MCF 10A (cell line): ENCODE data around the gene NT5C3B. TPM values are rescaled to one million over a fixed set of nuclear protein-coding genes. Genes with fewer than 3 reads are reported as not detected.
"Not testable (repeated sequence)": the region's sequence is repeated elsewhere in the genome, so short reads cannot be mapped to it uniquely, and the experiment has no call there.

Source experiments
- BruUV-seq: library from RNA; stranded (reverse); fragments of 400-500 nt; replicated peaks from 2 replicates; lab custom pipeline; 2021; lab: Mats Ljungman, UMichigan
- CTCF ChIA-PET: fragments of 300-600 bp; sonication (Branson Sonifier 250); formaldehyde crosslinking; extraction: SDS; loops from one replicate; lab custom pipeline; 2021; ENCODE audit warnings: antibody characterized with exemption, inconsistent platforms; lab: Yijun Ruan, JAX
- POLR2A ChIA-PET: fragments of 300-600, 350-650 bp; sonication (Branson Sonifier 250); formaldehyde crosslinking; extraction: SDS; loops from one replicate; lab custom pipeline; 2020; ENCODE audit warnings: antibody characterized with exemption, inconsistent platforms; lab: Yijun Ruan, JAX
- DNase-seq: peaks from one replicate; pipeline ENCODE4 v3.0.0-alpha.2; 2018; ENCODE audit not compliant: unreplicated experiment
- H3K27ac Mint-ChIP-seq: one replicate; pipeline ENCODE4 v1.8.0; 2022; ENCODE audit warnings: mild to moderate bottlenecking, low read depth, mixed read lengths; ENCODE audit not compliant: unreplicated experiment
- H3K27me3 Mint-ChIP-seq: one replicate; pipeline ENCODE4 v1.8.0; 2022; ENCODE audit warnings: mixed read lengths; ENCODE audit not compliant: insufficient read depth, unreplicated experiment
- H3K36me3 Mint-ChIP-seq: one replicate; pipeline ENCODE4 v1.8.0; 2022; ENCODE audit warnings: mild to moderate bottlenecking, moderate library complexity, mixed read lengths; ENCODE audit not compliant: insufficient read depth, unreplicated experiment
- H3K4me1 Mint-ChIP-seq: one replicate; pipeline ENCODE4 v1.8.0; 2022; ENCODE audit warnings: mixed read lengths; ENCODE audit not compliant: insufficient read depth, unreplicated experiment
- H3K4me3 Mint-ChIP-seq: one replicate; pipeline ENCODE4 v1.8.0; 2022; ENCODE audit warnings: mild to moderate bottlenecking, moderate library complexity, mixed read lengths; ENCODE audit not compliant: unreplicated experiment
- H3K9me3 Mint-ChIP-seq: one replicate; pipeline ENCODE4 v1.8.0; 2022; ENCODE audit warnings: mixed read lengths; ENCODE audit not compliant: unreplicated experiment
- intact Hi-C: fragments of 100-400 bp; cut with micrococcal nuclease; formaldehyde crosslinking; loops from 2 replicates; pipeline ENCODE4 v1.14.1; 2022
- total RNA-seq: library from RNA; stranded (reverse); gene quantifications from 2 replicates; pipeline ENCODE4 v1.2.3, GENCODE V29; 2022
- TF ChIP-seq, protein P1 (sequence below): fragments of 200-600 bp; IDR thresholded peaks from one replicate; pipeline ENCODE4 v1.8.0; 2022; ENCODE audit warnings: antibody characterized with exemption, mild to moderate bottlenecking; ENCODE audit not compliant: unreplicated experiment

NT5C3B gene
- total RNA-seq, 1 experiment from 2014 or later = 59.8 TPM

DNA sequence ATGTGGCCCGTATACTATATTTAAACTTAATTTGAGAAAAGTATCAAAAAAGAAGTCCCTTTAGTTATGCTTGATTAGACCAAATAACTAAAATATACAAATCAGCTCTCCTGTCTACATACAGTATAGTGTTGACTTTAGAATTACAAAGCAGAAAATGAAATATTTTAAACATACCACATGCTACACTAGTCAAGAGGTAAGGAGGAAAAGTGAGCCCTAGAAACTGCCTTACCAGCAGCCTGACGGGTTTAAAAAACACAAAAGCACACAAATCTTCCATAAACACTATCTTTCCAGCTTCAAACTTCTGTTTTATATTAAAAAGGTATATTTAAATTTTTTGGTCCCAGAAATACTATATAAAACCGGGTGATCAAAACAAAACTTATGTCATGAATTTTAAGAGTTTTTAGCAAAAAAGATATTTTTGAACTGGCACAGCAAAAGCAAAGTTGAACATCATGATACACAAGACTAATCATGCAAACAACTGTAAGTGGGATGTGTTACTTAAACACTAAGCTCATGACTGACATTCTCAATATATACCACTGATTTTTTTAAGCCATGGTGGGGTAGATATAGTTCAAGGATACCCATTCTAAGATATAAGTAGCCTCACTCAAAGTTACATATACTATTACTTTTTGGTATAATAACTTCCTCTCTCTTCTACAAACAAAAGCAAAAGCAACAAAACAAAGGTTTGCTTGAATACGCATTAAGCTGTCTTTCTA lies 13.4 kb upstream of the NT5C3B start:
- intact Hi-C loops = no loop called here
- no peak for DNase-seq
- Mint-ChIP-seq H3K9me3 (no peaks in the 10 kb centered on the region), H3K27me3 (no peaks in the 10 kb centered on the region), H3K4me3 (no peak overlapping the region), H3K27ac (no peak overlapping the region), H3K36me3 (peaks cover 29% of the 10 kb centered on the region), H3K4me1 (no peaks in the 10 kb centered on the region)
- CTCF ChIA-PET = interaction anchor here (1.2 to 1.3 kb wide), 2 partner anchors 14 to 112 kb away, joined by 3 to 5 read pairs; no protein-coding TSS in a partner anchor
- POLR2A ChIA-PET = interaction anchor here (0.6 to 4.4 kb wide), 7 partner anchors 11 to 160 kb away, joined by 3 to 35 read pairs (median 3); partner anchors contain the start of genes KLHL11 and ODAD4
- no TSS peak for BruUV-seq
- TF ChIP-seq, protein P1, sequence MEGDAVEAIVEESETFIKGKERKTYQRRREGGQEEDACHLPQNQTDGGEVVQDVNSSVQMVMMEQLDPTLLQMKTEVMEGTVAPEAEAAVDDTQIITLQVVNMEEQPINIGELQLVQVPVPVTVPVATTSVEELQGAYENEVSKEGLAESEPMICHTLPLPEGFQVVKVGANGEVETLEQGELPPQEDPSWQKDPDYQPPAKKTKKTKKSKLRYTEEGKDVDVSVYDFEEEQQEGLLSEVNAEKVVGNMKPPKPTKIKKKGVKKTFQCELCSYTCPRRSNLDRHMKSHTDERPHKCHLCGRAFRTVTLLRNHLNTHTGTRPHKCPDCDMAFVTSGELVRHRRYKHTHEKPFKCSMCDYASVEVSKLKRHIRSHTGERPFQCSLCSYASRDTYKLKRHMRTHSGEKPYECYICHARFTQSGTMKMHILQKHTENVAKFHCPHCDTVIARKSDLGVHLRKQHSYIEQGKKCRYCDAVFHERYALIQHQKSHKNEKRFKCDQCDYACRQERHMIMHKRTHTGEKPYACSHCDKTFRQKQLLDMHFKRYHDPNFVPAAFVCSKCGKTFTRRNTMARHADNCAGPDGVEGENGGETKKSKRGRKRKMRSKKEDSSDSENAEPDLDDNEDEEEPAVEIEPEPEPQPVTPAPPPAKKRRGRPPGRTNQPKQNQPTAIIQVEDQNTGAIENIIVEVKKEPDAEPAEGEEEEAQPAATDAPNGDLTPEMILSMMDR = no peak

DNA sequence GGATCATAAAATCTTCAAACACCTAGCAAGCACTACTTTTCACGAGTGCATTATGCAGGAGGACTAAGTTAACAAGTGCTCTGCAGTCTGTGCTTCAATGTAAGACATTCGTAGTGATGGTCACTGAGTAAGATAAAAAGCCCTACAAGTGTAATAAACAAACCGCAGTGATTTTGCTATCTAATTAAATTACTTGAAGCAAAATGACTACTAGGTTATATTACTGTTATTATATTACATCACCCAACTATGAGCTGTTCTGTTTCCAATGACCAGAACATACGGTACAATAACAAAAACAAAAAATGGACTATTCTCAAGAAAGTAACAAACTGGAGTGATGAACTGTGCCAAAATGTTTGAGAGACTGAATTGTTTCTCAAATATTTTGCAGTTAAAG lies 12.8 kb upstream of the NT5C3B start:
- Mint-ChIP-seq H3K9me3 (no peaks in the 10 kb centered on the region), H3K4me1 (no peaks in the 10 kb centered on the region), H3K27me3 (no peaks in the 10 kb centered on the region), H3K36me3 (peaks cover 23% of the 10 kb centered on the region), H3K27ac (no peak overlapping the region), H3K4me3 (no peak overlapping the region)
- CTCF ChIA-PET = interaction anchor here (1.1 to 1.3 kb wide), 2 partner anchors 111 to 116 kb away, joined by 5 read pairs; no protein-coding TSS in a partner anchor
- POLR2A ChIA-PET = interaction anchor here (0.6 to 4.4 kb wide), 6 partner anchors 11 to 159 kb away, joined by 3 to 35 read pairs (median 3); partner anchors contain the start of genes KLHL10, KLHL11 and ODAD4
- intact Hi-C loops = no loop called here
- DNase-seq = no peak
- TF ChIP-seq, protein P1 = no peak
- BruUV-seq = no TSS peak

DNA sequence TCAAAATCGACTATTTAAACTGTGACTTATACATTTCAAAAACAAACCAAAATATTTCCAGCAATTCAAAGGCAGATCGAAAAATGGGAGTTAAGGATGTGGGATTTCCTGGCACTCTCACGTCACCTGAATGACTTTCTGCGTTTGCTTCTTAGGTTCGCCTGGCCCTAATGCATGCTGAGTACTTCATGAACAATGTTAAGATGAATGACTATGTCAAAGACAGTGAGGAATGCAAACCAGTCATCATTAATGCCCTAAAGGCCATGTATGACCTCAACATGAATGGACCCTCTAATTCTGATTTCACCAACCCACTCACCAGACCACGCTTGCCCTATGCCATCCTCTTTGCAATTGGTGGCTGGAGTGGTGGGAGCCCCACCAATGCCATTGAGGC lies 8.9 kb upstream of the NT5C3B start:
- Mint-ChIP-seq H3K27ac (no peak overlapping the region), H3K4me1 (no peaks in the 10 kb centered on the region), H3K36me3 (peaks cover 1% of the 10 kb centered on the region), H3K4me3 (no peak overlapping the region), H3K9me3 (no peaks in the 10 kb centered on the region), H3K27me3 (no peaks in the 10 kb centered on the region)
- TF ChIP-seq, protein P1 = no peak
- BruUV-seq = no TSS peak
- no peak for DNase-seq
- POLR2A ChIA-PET = no interaction called here
- CTCF ChIA-PET = no interaction called here
- intact Hi-C loops = no loop called here

DNA sequence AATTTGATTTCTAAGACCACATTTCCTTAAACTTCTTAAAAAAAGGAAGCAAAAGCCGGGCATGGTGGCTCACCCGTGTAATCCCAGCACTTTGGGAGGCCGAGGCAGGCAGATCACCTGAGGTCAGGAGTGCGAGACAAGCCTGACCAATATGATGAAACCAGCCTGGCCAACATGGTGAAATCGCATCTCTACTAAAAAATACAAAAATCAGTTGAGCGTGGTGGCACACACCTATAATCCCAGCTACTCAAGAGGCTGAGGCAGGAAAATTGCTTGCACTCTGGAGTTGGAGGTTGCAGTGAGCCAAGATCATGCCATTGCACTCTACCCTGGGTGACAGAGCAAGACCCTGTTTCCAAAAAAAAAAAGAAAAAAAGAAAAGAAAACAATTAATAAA lies 4.7 kb upstream of the NT5C3B start:
- intact Hi-C loops, CTCF ChIA-PET, POLR2A ChIA-PET, H3K4me1 Mint-ChIP-seq, DNase-seq, H3K9me3 Mint-ChIP-seq, H3K4me3 Mint-ChIP-seq, H3K36me3 Mint-ChIP-seq, H3K27me3 Mint-ChIP-seq, H3K27ac Mint-ChIP-seq, BruUV-seq: not testable (repeated sequence)

GRCh38 chr17:41839448-41839847 lies 3.4 kb upstream of the NT5C3B start:
- H3K9me3 Mint-ChIP-seq, intact Hi-C loops, BruUV-seq, H3K27me3 Mint-ChIP-seq, POLR2A ChIA-PET, H3K4me3 Mint-ChIP-seq, DNase-seq, H3K27ac Mint-ChIP-seq, H3K36me3 Mint-ChIP-seq, H3K4me1 Mint-ChIP-seq: not testable (repeated sequence)
- CTCF ChIA-PET = interaction anchor here (0.6 to 1.0 kb wide), 3 partner anchors 9 to 38 kb away, joined by 3 read pairs; partner anchors contain the start of gene P3H4
